OCI-LY1 (cell line): Measurements from ENCODE around the gene ZNF618.

Experiments
- H2AFZ ChIP-seq: fragments of 200-600 bp; sonication (generic), shearing (Covaris generic); 2 replicates; pipeline ENCODE4 v1.6.0; 2014; ENCODE audit warnings: antibody characterized with exemption, mild to moderate bottlenecking, low read length
- H3F3A ChIP-seq: fragments of 200-600 bp; sonication (generic), shearing (Covaris generic); 2 replicates; pipeline ENCODE4 v1.6.0; 2014; ENCODE audit warnings: mild to moderate bottlenecking, antibody characterized with exemption, low read length, moderate library complexity; ENCODE audit not compliant: insufficient read depth
- H3K27ac ChIP-seq: fragments of 200-600 bp; sonication (generic); 2 replicates; pipeline ENCODE4 v1.5.1; 2014; ENCODE audit warnings: low read length, mixed run types, mild to moderate bottlenecking, low read depth; ENCODE audit not compliant: poor library complexity, severe bottlenecking
- H3K27me3 ChIP-seq: fragments of 200-600 bp; sonication (generic); 2 replicates; pipeline ENCODE4 v1.6.0; 2014; ENCODE audit warnings: antibody characterized with exemption, mild to moderate bottlenecking, low read length, moderate library complexity; ENCODE audit not compliant: insufficient read depth
- H3K36me3 ChIP-seq: fragments of 200-600 bp; sonication (generic); 2 replicates; pipeline ENCODE4 v1.6.1; 2014; ENCODE audit warnings: mild to moderate bottlenecking, antibody characterized with exemption, low read length, moderate library complexity, mixed read lengths; ENCODE audit not compliant: insufficient read depth
- H3K4me1 ChIP-seq: fragments of 200-600 bp; sonication (generic); 2 replicates; pipeline ENCODE4 v1.5.1; 2014; ENCODE audit warnings: mild to moderate bottlenecking, low read length, moderate library complexity; ENCODE audit not compliant: insufficient read depth, severe bottlenecking
- H3K4me2 ChIP-seq: fragments of 200-600 bp; sonication (generic), shearing (Covaris generic); 2 replicates; pipeline ENCODE4 v1.6.1; 2014; ENCODE audit warnings: low read length
- H3K4me3 ChIP-seq: fragments of 200-600 bp; sonication (generic); 2 replicates; pipeline ENCODE4 v1.5.1; 2014; ENCODE audit warnings: low read length, low read depth, mild to moderate bottlenecking, mixed read lengths; ENCODE audit not compliant: poor library complexity, severe bottlenecking
- H3K79me2 ChIP-seq: fragments of 200-600 bp; shearing (Covaris generic); 2 replicates; pipeline ENCODE4 v1.6.1; 2016; ENCODE audit warnings: mixed run types, low read length, mixed read lengths; ENCODE audit not compliant: insufficient read depth
- H3K9ac ChIP-seq: fragments of 200-600 bp; sonication (generic), shearing (Covaris generic); 2 replicates; pipeline ENCODE4 v1.6.1; 2014; ENCODE audit warnings: mild to moderate bottlenecking, low read length, mixed read lengths
- H3K9me2 ChIP-seq: fragments of 200-600 bp; sonication (generic), shearing (Covaris generic); 2 replicates; pipeline ENCODE4 v1.6.1; 2014; ENCODE audit warnings: low read depth, mild to moderate bottlenecking, low read length, mixed read lengths
- H3K9me3 ChIP-seq: fragments of 200-600 bp; shearing (Covaris generic); 2 replicates; pipeline ENCODE4 v1.6.1; 2014; ENCODE audit warnings: low read length, mixed read lengths
- H4K20me1 ChIP-seq: fragments of 200-600 bp; sonication (generic), shearing (Covaris generic); 2 replicates; pipeline ENCODE4 v1.6.0; 2016; ENCODE audit warnings: mild to moderate bottlenecking, low read length; ENCODE audit not compliant: insufficient read depth
- EZH2 ChIP-seq: fragments of 200-600 bp; sonication (generic), shearing (Covaris generic); IDR thresholded peaks from 2 replicates; pipeline ENCODE4 v1.8.0; 2017; ENCODE audit warnings: borderline replicate concordance, mixed run types, mild to moderate bottlenecking, antibody characterized with exemption, low read length, moderate library complexity, mixed read lengths
- TF ChIP-seq, protein P1 (sequence below): fragments of 200-600 bp; sonication (generic), shearing (Covaris generic); IDR thresholded peaks from 2 replicates; pipeline ENCODE4 v1.5.1; 2017; ENCODE audit warnings: mild to moderate bottlenecking, antibody characterized with exemption, low read length, moderate library complexity, mixed read lengths

ZNF618 gene

DNA sequence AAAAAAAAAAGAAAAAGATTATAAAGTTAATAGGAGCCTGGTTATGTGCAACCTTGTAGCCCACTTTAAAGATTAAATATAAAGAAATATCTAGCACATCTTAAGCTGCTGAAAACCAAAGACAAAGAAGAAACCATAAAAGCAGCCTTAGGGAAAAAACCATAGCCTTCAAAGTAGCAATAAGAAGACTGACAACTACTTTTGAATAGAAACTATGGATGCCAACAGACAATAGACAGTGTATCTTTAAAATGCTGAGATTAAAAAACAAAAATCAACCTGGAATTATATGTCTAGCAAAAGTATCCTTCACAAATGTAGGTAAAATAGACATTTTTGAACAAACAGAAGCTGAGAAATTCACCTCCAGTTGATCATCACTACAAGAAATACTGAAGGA lies 226.4 kb downstream of the ZNF618 start:
- no peak overlapping the region for H2AFZ ChIP-seq
- no peak overlapping the region for H3K4me3 ChIP-seq
- no peak overlapping the region for H3K4me2 ChIP-seq
- no peak overlapping the region for H3K27ac ChIP-seq
- H3K27me3 ChIP-seq: no peaks in the 10 kb centered on the region
- no peaks in the 10 kb centered on the region for H3K9me2 ChIP-seq
- H4K20me1 ChIP-seq: no peaks in the 10 kb centered on the region
- no peaks in the 10 kb centered on the region for H3F3A ChIP-seq
- H3K9me3 ChIP-seq: no peaks in the 10 kb centered on the region; the same call in 1 of the 2 replicates
- H3K9ac ChIP-seq: no peak overlapping the region
- no peak for TF ChIP-seq EZH2
- TF ChIP-seq, protein P1, sequence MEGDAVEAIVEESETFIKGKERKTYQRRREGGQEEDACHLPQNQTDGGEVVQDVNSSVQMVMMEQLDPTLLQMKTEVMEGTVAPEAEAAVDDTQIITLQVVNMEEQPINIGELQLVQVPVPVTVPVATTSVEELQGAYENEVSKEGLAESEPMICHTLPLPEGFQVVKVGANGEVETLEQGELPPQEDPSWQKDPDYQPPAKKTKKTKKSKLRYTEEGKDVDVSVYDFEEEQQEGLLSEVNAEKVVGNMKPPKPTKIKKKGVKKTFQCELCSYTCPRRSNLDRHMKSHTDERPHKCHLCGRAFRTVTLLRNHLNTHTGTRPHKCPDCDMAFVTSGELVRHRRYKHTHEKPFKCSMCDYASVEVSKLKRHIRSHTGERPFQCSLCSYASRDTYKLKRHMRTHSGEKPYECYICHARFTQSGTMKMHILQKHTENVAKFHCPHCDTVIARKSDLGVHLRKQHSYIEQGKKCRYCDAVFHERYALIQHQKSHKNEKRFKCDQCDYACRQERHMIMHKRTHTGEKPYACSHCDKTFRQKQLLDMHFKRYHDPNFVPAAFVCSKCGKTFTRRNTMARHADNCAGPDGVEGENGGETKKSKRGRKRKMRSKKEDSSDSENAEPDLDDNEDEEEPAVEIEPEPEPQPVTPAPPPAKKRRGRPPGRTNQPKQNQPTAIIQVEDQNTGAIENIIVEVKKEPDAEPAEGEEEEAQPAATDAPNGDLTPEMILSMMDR: no peak
- H3K36me3 ChIP-seq: no peaks in the 10 kb centered on the region
- no peaks in the 10 kb centered on the region for H3K4me1 ChIP-seq
- H3K79me2 ChIP-seq: no peaks in the 10 kb centered on the region

GRCh38 chr9:114105236-114105635 lies 229.1 kb downstream of the ZNF618 start:
- no peaks in the 10 kb centered on the region for H3F3A ChIP-seq
- TF ChIP-seq, protein P1: no peak
- TF ChIP-seq EZH2: no peak

More at GRCh38 chr9:114105236-114105635, 229.1 kb downstream of the ZNF618 start:
- H3K9ac ChIP-seq: no peak overlapping the region
- no peak overlapping the region for H3K4me3 ChIP-seq
- H3K9me3 ChIP-seq: no peaks in the 10 kb centered on the region; the same call in 1 of the 2 replicates
- H3K36me3 ChIP-seq: no peaks in the 10 kb centered on the region
- H3K4me1 ChIP-seq: no peaks in the 10 kb centered on the region
- H3K27ac ChIP-seq: no peak overlapping the region
- peaks cover 6% of the 10 kb centered on the region; the same call in 1 of the 2 replicates for H3K27me3 ChIP-seq
- H4K20me1 ChIP-seq: no peaks in the 10 kb centered on the region
- no peaks in the 10 kb centered on the region for H3K79me2 ChIP-seq
- H3K4me2 ChIP-seq: no peak overlapping the region
- no peaks in the 10 kb centered on the region for H3K9me2 ChIP-seq
- H2AFZ ChIP-seq: no peak overlapping the region
